Suppressor macrophage treated with lipopolysaccharide for 4 hours (primary cell): ENCODE results near the gene UBE2S.

Source experiments
- DNase-seq: peaks from one replicate; pipeline ENCODE4 v3.0.0-alpha.2; 2020

Gene UBE2S

GRCh38 chr19:55358943-55359908, 48.4 kb downstream of the UBE2S start:
- no peak for DNase-seq

- DNase-seq, result no peak
These were observed 49.1 kb downstream of the UBE2S start for GRCh38 chr19:55358493-55358892.

GRCh38 chr19:55355213-55355821, 52.3 kb downstream of the UBE2S start:
- no peak for DNase-seq

GRCh38 chr19:55354698-55355212, 52.8 kb downstream of the UBE2S start, which contains the start of gene COX6B2:
COX6B2 (minus strand) TSS chr19:55354719; CDS start chr19:55354521, 198 bp downstream.
- DNase-seq, result no peak

- DNase-seq, result peak; percentile 80
These were observed 53.5 kb downstream of the UBE2S start for GRCh38 chr19:55353803-55354697.

GRCh38 chr19:55353356-55353802, 54.2 kb downstream of the UBE2S start:
- DNase-seq, result no peak

- no peak for DNase-seq
These were observed 54.9 kb downstream of the UBE2S start for GRCh38 chr19:55352549-55353145.

- DNase-seq, result no peak
These were observed 55.5 kb downstream of the UBE2S start for GRCh38 chr19:55352040-55352439.

GRCh38 chr19:55350620-55351315, 56.8 kb downstream of the UBE2S start:
- no peak for DNase-seq
